ENCODE results near the gene DRC3. TPM values are rescaled to one million over a fixed set of nuclear protein-coding genes. Genes with fewer than 3 reads are reported as not detected.

The DRC3 gene
- total RNA-seq, 1 experiment from 2014 or later = 0.68 TPM

DNA sequence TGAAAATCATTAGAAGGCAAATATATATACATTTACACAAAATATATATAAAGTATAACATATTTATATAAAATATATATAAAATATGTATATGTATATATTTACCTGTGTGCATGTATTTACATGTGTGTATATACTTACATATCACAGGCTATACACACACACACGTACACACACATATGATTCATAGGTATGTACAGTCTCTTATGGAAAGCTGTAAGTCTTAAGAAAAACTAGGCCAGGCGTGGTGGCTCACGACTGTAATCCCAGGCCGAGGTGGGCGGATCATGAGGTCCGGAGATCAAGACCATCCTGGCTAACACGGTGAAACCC lies 15.1 kb upstream of the DRC3 start:
- H3K9me3 ChIP-seq (ENCODE audit: control insufficient read depth, low read depth, low read length) = no peaks in the 10 kb centered on the region
- H3K56ac ChIP-seq (ENCODE audit: insufficient read length, low read depth, low read length) = no peak overlapping the region
- no peak overlapping the region for H2AFZ ChIP-seq (ENCODE audit: low read length)
- no peak overlapping the region for H4K5ac ChIP-seq (ENCODE audit: insufficient read length, low read depth, low read length)
- no peak overlapping the region for H3K23ac ChIP-seq (ENCODE audit: insufficient read length, low read depth, low read length)
- no peak overlapping the region for H3K18ac ChIP-seq (ENCODE audit: insufficient read length, low read depth, low read length)
- no CpG with 5 or more reads among the region's 7 CpGs for WGBS (ENCODE audit: extremely low coverage, insufficient read length, low lambda C conversion rate)
- no peak for DNase-seq
- no peaks in the 10 kb centered on the region for H3K79me2 ChIP-seq (ENCODE audit: insufficient read depth, low read length)
- no peak overlapping the region for H2BK5ac ChIP-seq (ENCODE audit: insufficient read length, low read length)
- no peak overlapping the region for H3T11ph ChIP-seq (ENCODE audit: low read length)
- no peak overlapping the region for H3K4ac ChIP-seq (ENCODE audit: low read depth, low read length)
- H2BK15ac ChIP-seq (ENCODE audit: low read depth, low read length) = no peak overlapping the region
- H3K36me3 Mint-ChIP-seq (ENCODE audit: insufficient read depth in 1 of 3, low read depth in 3 of 3) = peaks cover 0 to 2% (median 0%) of the 10 kb centered on the region in 3 experiments; a peak in 2 of 7 replicates
- H3K27me3 Mint-ChIP-seq (ENCODE audit: low read depth) = no peaks in the 10 kb centered on the region
- H2BK120ac ChIP-seq (ENCODE audit: low read depth, low read length, poor library complexity, severe bottlenecking) = no peak overlapping the region
- no peak overlapping the region for H4K91ac ChIP-seq (ENCODE audit: insufficient read length, low read depth, low read length)
- no peaks in the 10 kb centered on the region; the same call in 1 of the 2 replicates for H3K4me1 ChIP-seq (ENCODE audit: insufficient read depth, low read length)
- H3K4me3 Mint-ChIP-seq = no peak overlapping the region
- H2BK20ac ChIP-seq (ENCODE audit: low read depth, low read length, poor library complexity, severe bottlenecking) = no peak overlapping the region
- H3K23me2 ChIP-seq (ENCODE audit: insufficient read length, low read depth, low read length, poor library complexity, severe bottlenecking) = no peaks in the 10 kb centered on the region
- H3K14ac ChIP-seq (ENCODE audit: insufficient read depth, low read length) = no peak overlapping the region
- no peak overlapping the region for H3K27ac ChIP-seq (ENCODE audit: insufficient read length, low read depth, low read length)
- no peak overlapping the region for H3K4me2 ChIP-seq (ENCODE audit: insufficient read depth, insufficient read length, low read length)
- H3K9me3 Mint-ChIP-seq = no peaks in the 10 kb centered on the region
- no peak overlapping the region for H3K27ac Mint-ChIP-seq
- no peak overlapping the region for H4K8ac ChIP-seq (replicated peaks; ENCODE audit: insufficient read length, low read depth, low read length)
- H2AK5ac ChIP-seq (ENCODE audit: insufficient read length, low read length) = no peak overlapping the region
- H2BK12ac ChIP-seq (ENCODE audit: insufficient read length, low read depth, low read length) = no peak overlapping the region
- H3K9ac ChIP-seq (ENCODE audit: extremely low read depth, insufficient read length, low read length) = no peak overlapping the region
- TF ChIP-seq, protein P1, sequence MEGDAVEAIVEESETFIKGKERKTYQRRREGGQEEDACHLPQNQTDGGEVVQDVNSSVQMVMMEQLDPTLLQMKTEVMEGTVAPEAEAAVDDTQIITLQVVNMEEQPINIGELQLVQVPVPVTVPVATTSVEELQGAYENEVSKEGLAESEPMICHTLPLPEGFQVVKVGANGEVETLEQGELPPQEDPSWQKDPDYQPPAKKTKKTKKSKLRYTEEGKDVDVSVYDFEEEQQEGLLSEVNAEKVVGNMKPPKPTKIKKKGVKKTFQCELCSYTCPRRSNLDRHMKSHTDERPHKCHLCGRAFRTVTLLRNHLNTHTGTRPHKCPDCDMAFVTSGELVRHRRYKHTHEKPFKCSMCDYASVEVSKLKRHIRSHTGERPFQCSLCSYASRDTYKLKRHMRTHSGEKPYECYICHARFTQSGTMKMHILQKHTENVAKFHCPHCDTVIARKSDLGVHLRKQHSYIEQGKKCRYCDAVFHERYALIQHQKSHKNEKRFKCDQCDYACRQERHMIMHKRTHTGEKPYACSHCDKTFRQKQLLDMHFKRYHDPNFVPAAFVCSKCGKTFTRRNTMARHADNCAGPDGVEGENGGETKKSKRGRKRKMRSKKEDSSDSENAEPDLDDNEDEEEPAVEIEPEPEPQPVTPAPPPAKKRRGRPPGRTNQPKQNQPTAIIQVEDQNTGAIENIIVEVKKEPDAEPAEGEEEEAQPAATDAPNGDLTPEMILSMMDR (conservative IDR thresholded peaks at IDR 0.05) = no peak
- no peaks in the 10 kb centered on the region for H3K79me1 ChIP-seq (ENCODE audit: insufficient read depth, low read depth, low read length, poor library complexity, severe bottlenecking)
- H4K20me1 ChIP-seq (ENCODE audit: control insufficient read depth, insufficient read depth, insufficient read length) = no peaks in the 10 kb centered on the region
- H3K4me1 Mint-ChIP-seq = peaks cover 17 to 18% of the 10 kb centered on the region in 2 experiments
- no peaks in the 10 kb centered on the region for H3K27me3 ChIP-seq (ENCODE audit: insufficient read depth, low read length)
